K562 (cell line): Measurements from ENCODE around the gene CFAP54. TPM values are rescaled to one million over a fixed set of nuclear protein-coding genes. Genes with fewer than 3 reads are reported as not detected.

ENCODE experiments used
- ATAC-seq: fragments of 200-7000 bp; cut with Tn5 transposase; 3 replicates; pipeline ENCODE4 v1.9.1; 2020; ENCODE audit warnings: moderate library complexity
- BruUV-seq: library from RNA; stranded (reverse); fragments of 400-500 nt; replicated peaks from 2 replicates; lab custom pipeline; 2021; lab: Mats Ljungman, UMichigan
- CTCF ChIA-PET: fragments of 300-600 bp; formaldehyde crosslinking; extraction: SDS; loops from one replicate; lab custom pipeline; 2021; ENCODE audit warnings: low intra/inter-chr PET ratio; lab: Yijun Ruan, JAX
- POLR2A ChIA-PET: fragments of 300-600, 350-650 bp; sonication (Branson Sonifier 250); formaldehyde crosslinking; extraction: SDS; loops from one replicate; lab custom pipeline; 2021; ENCODE audit warnings: antibody characterized with exemption, inconsistent platforms; lab: Yijun Ruan, JAX
- DNase-seq, 4 experiments: peaks; one replicate each; pipeline versions ENCODE4 v3.0.0 to v3.0.0-alpha.2; 2011 to 2018; ENCODE audit warnings: low spot score in 3 of 4, mixed read lengths in 3 of 4; ENCODE audit errors: extremely low read depth in 1 of 4
- FAIRE-seq: peaks from 2 replicates; lab custom pipeline; 2011; peaks lifted over from hg19 to GRCh38; lab: Jason Lieb, UNC
- H2AFZ ChIP-seq: 2 replicates; pipeline ENCODE4 v1.6.0; 2011; ENCODE audit warnings: low read depth, low read length, control low read depth, inconsistent platforms
- H3K27ac ChIP-seq: fragments of 200-600 bp; 3 replicates; pipeline ENCODE4 v1.8.0; 2011; ENCODE audit warnings: low read depth, mild to moderate bottlenecking, control low read depth, inconsistent platforms, low read length, moderate library complexity, mixed read lengths; ENCODE audit errors: extremely low read depth
- H3K27me3 ChIP-seq, 2 experiments: fragments of 300-600 bp in 1 of 2; 2 replicates in 1 of 2; 3 replicates in 1 of 2; pipeline versions ENCODE4 v1.6.0 to v1.8.0; 2011; ENCODE audit warnings: inconsistent platforms in 2 of 2, low read length in 2 of 2, mild to moderate bottlenecking in 1 of 2, mixed read lengths in 1 of 2, moderate library complexity in 1 of 2; ENCODE audit not compliant: control insufficient read depth in 2 of 2, insufficient read depth in 2 of 2
- H3K36me3 ChIP-seq: fragments of 300-600 bp; 3 replicates; pipeline ENCODE4 v1.8.0; 2011; ENCODE audit warnings: mild to moderate bottlenecking, low read length, inconsistent platforms; ENCODE audit not compliant: control insufficient read depth, insufficient read depth
- H3K4me1 ChIP-seq, 2 experiments: fragments of 200-600 bp in 1 of 2; replicated peaks in 1 of 2; 2 replicates in 1 of 2; 3 replicates in 1 of 2; pipeline versions ENCODE4 v1.5.1 to v1.8.0; 2011; ENCODE audit warnings: inconsistent platforms in 2 of 2, low read length in 2 of 2, mild to moderate bottlenecking in 1 of 2, mixed read lengths in 1 of 2, moderate library complexity in 1 of 2; ENCODE audit not compliant: control insufficient read depth in 2 of 2, insufficient read depth in 2 of 2
- H3K4me2 ChIP-seq: 2 replicates; pipeline ENCODE4 v1.6.1; 2011; ENCODE audit warnings: low read length, control low read depth, inconsistent platforms, mixed read lengths; ENCODE audit not compliant: insufficient read depth
- H3K4me3 ChIP-seq: fragments of 200-600 bp; sonication (generic), shearing (Covaris generic); 2 replicates; pipeline ENCODE4 v1.5.1; 2016; ENCODE audit warnings: control low read depth, inconsistent platforms
- H3K79me2 ChIP-seq: fragments of 200-600 bp; 3 replicates; pipeline ENCODE4 v1.8.0; 2011; ENCODE audit warnings: low read length, inconsistent platforms; ENCODE audit not compliant: control insufficient read depth, insufficient read depth
- H3K9ac ChIP-seq, 2 experiments: 2 replicates each; pipeline versions ENCODE4 v1.6.0 to v1.6.1; 2011; ENCODE audit warnings: low read depth in 2 of 2, low read length in 2 of 2, control low read depth in 1 of 2, inconsistent platforms in 1 of 2, mild to moderate bottlenecking in 1 of 2, mixed read lengths in 1 of 2; ENCODE audit not compliant: insufficient read depth in 1 of 2
- H3K9me1 ChIP-seq: one replicate; pipeline ENCODE4 v1.6.0; 2011; ENCODE audit warnings: inconsistent platforms, mild to moderate bottlenecking, low read length, moderate library complexity; ENCODE audit not compliant: control insufficient read depth, insufficient read depth
- H3K9me3 ChIP-seq: replicated peaks from 2 replicates; pipeline ENCODE4 v1.5.1; 2011; ENCODE audit warnings: low read depth, low read length, inconsistent platforms; ENCODE audit not compliant: control insufficient read depth, insufficient read depth
- H4K20me1 ChIP-seq: replicated peaks from 2 replicates; pipeline ENCODE4 v1.6.1; 2011; ENCODE audit warnings: low read length, inconsistent platforms, mixed read lengths; ENCODE audit not compliant: control insufficient read depth, insufficient read depth
- CREBBP ChIP-seq: IDR thresholded peaks from one replicate; pipeline ENCODE4 v1.6.1; 2012; ENCODE audit warnings: low read depth, mild to moderate bottlenecking, control low read depth, inconsistent platforms, low read length
- CTCFL ChIP-seq: IDR thresholded peaks from 2 replicates; pipeline ENCODE4 v1.6.1; 2011; ENCODE audit warnings: borderline replicate concordance, low read depth, mild to moderate bottlenecking, moderate library complexity, low read length; ENCODE audit not compliant: insufficient read depth, poor library complexity, severe bottlenecking
- ELF4 ChIP-seq: fragments of 450-650 bp; formaldehyde crosslinking; IDR thresholded peaks from 2 replicates; pipeline ENCODE4 v1.4.0; 2022; ENCODE audit warnings: missing genetic modification characterization
- MBD2 ChIP-seq: sonication (generic); IDR thresholded peaks from 2 replicates; pipeline ENCODE4 v1.6.1; 2016; ENCODE audit warnings: low read depth, borderline replicate concordance
- MECOM ChIP-seq: fragments of 250-450 bp; sonication (Bioruptor Pico); IDR thresholded peaks from 2 replicates; pipeline ENCODE4 v1.8.0; 2022; ENCODE audit warnings: inconsistent platforms
- NCOA4 ChIP-seq: fragments of 450-650 bp; IDR thresholded peaks from 2 replicates; pipeline ENCODE4 v1.6.1; 2018; ENCODE audit warnings: mild to moderate bottlenecking; ENCODE audit not compliant: partially characterized antibody
- NFIC ChIP-seq: fragments of 450-650 bp; IDR thresholded peaks from 2 replicates; pipeline ENCODE4 v1.6.1; 2017; ENCODE audit warnings: mild to moderate bottlenecking, inconsistent platforms
- NFYB ChIP-seq: IDR thresholded peaks from 2 replicates; pipeline ENCODE4 v1.6.1; 2011; ENCODE audit warnings: mild to moderate bottlenecking, moderate library complexity; ENCODE audit not compliant: insufficient read length; ENCODE audit errors: extremely low read depth
- NUFIP1 ChIP-seq: fragments of 450-650 bp; IDR thresholded peaks from 2 replicates; pipeline ENCODE4 v1.6.1; 2018; ENCODE audit not compliant: partially characterized antibody
- PHTF2 ChIP-seq: fragments of 250-450 bp; sonication (Bioruptor Pico); IDR thresholded peaks from 2 replicates; pipeline ENCODE4 v1.5.0; 2021; ENCODE audit warnings: mild to moderate bottlenecking
- TCF3 ChIP-seq: sonication (generic); formaldehyde crosslinking; IDR thresholded peaks from 2 replicates; pipeline ENCODE4 v1.4.0; 2020; ENCODE audit warnings: mild to moderate bottlenecking, missing genetic modification reagents
- TGIF2 ChIP-seq: sonication (generic); formaldehyde crosslinking; IDR thresholded peaks from 2 replicates; pipeline ENCODE4 v1.8.1; 2022; ENCODE audit warnings: mild to moderate bottlenecking, missing genetic modification reagents, moderate library complexity
- ZBTB26 ChIP-seq: fragments of 450-650 bp; formaldehyde crosslinking; IDR thresholded peaks from 2 replicates; pipeline ENCODE4 v1.4.0; 2022; ENCODE audit warnings: missing genetic modification characterization
- ZKSCAN3 ChIP-seq: fragments of 250-450 bp; sonication (Bioruptor Pico); IDR thresholded peaks from 2 replicates; pipeline ENCODE4 v1.4.0; 2020
- ZNF121 ChIP-seq: sonication (generic); formaldehyde crosslinking; conservative IDR thresholded peaks from 2 replicates; pipeline ENCODE4 v1.8.0; 2022; ENCODE audit warnings: missing genetic modification reagents
- ZNF232 ChIP-seq: sonication (generic); formaldehyde crosslinking; IDR thresholded peaks from 2 replicates; pipeline ENCODE4 v1.8.0; 2022; ENCODE audit warnings: mild to moderate bottlenecking, missing genetic modification reagents
- ZNF354B ChIP-seq: fragments of 250-450 bp; sonication (Bioruptor Pico); IDR thresholded peaks from 2 replicates; pipeline ENCODE4 v1.4.0; 2020
- ZNF551 ChIP-seq: fragments of 250-450 bp; sonication (Bioruptor Pico); IDR thresholded peaks from 2 replicates; pipeline ENCODE4 v1.5.0; 2021; ENCODE audit warnings: mild to moderate bottlenecking, moderate library complexity
- ZNF592 ChIP-seq: fragments of 450-650 bp; IDR thresholded peaks from 2 replicates; pipeline ENCODE4 v1.6.1; 2017; ENCODE audit warnings: antibody characterized with exemption, mild to moderate bottlenecking
- WGBS: fragments of 100-300 bp; shearing (Covaris generic); methylation state at CpG from one replicate; pipeline ENCODE4 v1.1.6; 2016; ENCODE audit warnings: low coverage, mixed read lengths; ENCODE audit not compliant: insufficient coverage; ENCODE audit errors: missing lambda C conversion rate; 5-methylcytosine and 5-hydroxymethylcytosine counted together
- in situ Hi-C: fragments of 300-500 bp; cut with MboI; formaldehyde crosslinking; loops from 4 replicates; pipeline ENCODE4 v1.15.0; 2018; ENCODE audit warnings: inconsistent platforms, mixed read lengths
- intact Hi-C: fragments of 100-400 bp; cut with micrococcal nuclease; formaldehyde crosslinking; loops from 2 replicates; pipeline ENCODE4 v1.14.2; 2022
- polyA plus RNA-seq, 8 experiments: library from polyadenylated mRNA; depleted of rRNA in 4 of 8; stranded (reverse) in 5 of 8; unstranded in 3 of 8; fragments of >200 nt; fragmentation: Nextera tagmentation in 2 of 8; fragmentation: Illumina TruSeq in 1 of 8; extraction: Ambion mirVana in 2 of 8; extraction: Trizol in 1 of 8; gene quantifications; 2 replicates each; pipeline versions ENCODE4 v1.2.1 to v1.2.3, GENCODE V29; 2011 to 2014; ENCODE audit warnings: inconsistent platforms in 1 of 8, missing spikeins in 1 of 8
- total RNA-seq, 7 experiments: library from RNA; depleted of rRNA in 6 of 7; stranded (reverse); fragments of >200 nt in 6 of 7; fragmentation: Illumina TruSeq in 2 of 7; extraction: Trizol in 2 of 7; gene quantifications; 2 replicates each; pipeline versions ENCODE4 v1.2.1 to v1.2.3, GENCODE V29; 2011 to 2021; ENCODE audit warnings: low replicate concordance in 1 of 7

CFAP54 gene
- total and polyA plus RNA-seq, 9 of the 15 experiments (the other 6 are each of a cell fraction or from before 2014, with no cell fraction given), result 0.03 to 0.23 (median 0.10) TPM; not detected in 3

- ChIA-PET CTCF (interaction anchor here (0.6 kb wide), 1 partner anchor 117 kb away, joined by 3 read pairs; no protein-coding TSS in a partner anchor), POLR2A (no interaction called here)
- Histone ChIP-seq H4K20me1 (no peaks in the 10 kb centered on the region), H3K27ac (no peak overlapping the region), H2AFZ (no peak overlapping the region), H3K79me2 (no peaks in the 10 kb centered on the region), H3K9me1 (no peaks in the 10 kb centered on the region), H3K4me3 (no peak overlapping the region), H3K36me3 (no peaks in the 10 kb centered on the region), H3K4me1 (no peaks in the 10 kb centered on the region), H3K27me3 (no peaks in the 10 kb centered on the region), H3K4me2 (no peak overlapping the region), H3K9me3 (no peaks in the 10 kb centered on the region), H3K9ac (no peak overlapping the region)
- TF ChIP-seq ELF4 (CRISPR knock-in tag), result no peak
- TF ChIP-seq MECOM (CRISPR knock-in tag), result no peak
- no peak for TF ChIP-seq CTCFL
- no peak for TF ChIP-seq ZNF354B (CRISPR knock-in tag)
- no peak for TF ChIP-seq ZNF232
- no peak for TF ChIP-seq MBD2
- TF ChIP-seq PHTF2 (CRISPR knock-in tag), result no peak
- TF ChIP-seq NFIC, result no peak
- no peak for TF ChIP-seq NFYB
- TF ChIP-seq ZNF592, result no peak
- no peak for TF ChIP-seq TGIF2 (CRISPR knock-in tag)
- no peak for TF ChIP-seq NCOA4
- no peak for TF ChIP-seq NUFIP1
- no peak for TF ChIP-seq ZBTB26
- TF ChIP-seq ZNF121 (CRISPR knock-in tag), result no peak
- no peak for TF ChIP-seq ZNF551
- TF ChIP-seq ZKSCAN3 (CRISPR knock-in tag), result no peak
- TF ChIP-seq CREBBP, result no peak
- no peak for TF ChIP-seq TCF3 (CRISPR knock-in tag)
- FAIRE-seq (no peak), DNase-seq (no peak), ATAC-seq (no peak)
- no TSS peak for BruUV-seq
- intact Hi-C loops (no loop called here), in situ Hi-C loops (no loop called here)
- 0% methylated on average over 1 of the region's 1 CpG for WGBS
Measured at GRCh38 chr12:96658075-96658474, 168.7 kb downstream of the CFAP54 start.
